H9 (cell line): ENCODE data around the gene GPC3. TPM values are rescaled to one million over a fixed set of nuclear protein-coding genes. Genes with fewer than 3 reads are reported as not detected.

ENCODE experiments used
- DNase-seq: peaks from one replicate; pipeline ENCODE4 v3.0.0-alpha.2; 2017
- H2AFZ ChIP-seq: one replicate; pipeline ENCODE4 v1.6.1; 2013; ENCODE audit warnings: mild to moderate bottlenecking, low read length, control low read depth, moderate library complexity
- H2AK5ac ChIP-seq: 2 replicates; pipeline ENCODE4 v1.6.1; 2013; ENCODE audit warnings: low read length, control low read depth, mixed read lengths; ENCODE audit not compliant: insufficient read length
- H2BK120ac ChIP-seq: one replicate; pipeline ENCODE4 v1.6.1; 2013; ENCODE audit warnings: low read depth, mild to moderate bottlenecking, low read length, control low read depth, inconsistent platforms; ENCODE audit not compliant: poor library complexity, severe bottlenecking
- H2BK12ac ChIP-seq: 2 replicates; pipeline ENCODE4 v1.6.1; 2013; ENCODE audit warnings: low read length, control low read depth, mixed read lengths, low read depth; ENCODE audit not compliant: insufficient read length
- H2BK15ac ChIP-seq: 2 replicates; pipeline ENCODE4 v1.6.1; 2013; ENCODE audit warnings: low read depth, low read length, control low read depth
- H2BK20ac ChIP-seq: one replicate; pipeline ENCODE4 v1.6.1; 2013; ENCODE audit warnings: low read depth, mild to moderate bottlenecking, low read length, control low read depth, inconsistent platforms; ENCODE audit not compliant: poor library complexity, severe bottlenecking
- H2BK5ac ChIP-seq: 2 replicates; pipeline ENCODE4 v1.6.1; 2013; ENCODE audit warnings: low read length, control low read depth, mixed read lengths; ENCODE audit not compliant: insufficient read length
- H3K14ac ChIP-seq: 2 replicates; pipeline ENCODE4 v1.6.1; 2013; ENCODE audit warnings: low read length, control low read depth; ENCODE audit not compliant: insufficient read depth
- H3K18ac ChIP-seq: 2 replicates; pipeline ENCODE4 v1.6.1; 2013; ENCODE audit warnings: low read depth, mild to moderate bottlenecking, mixed read lengths, low read length, control low read depth; ENCODE audit not compliant: insufficient read length
- H3K23ac ChIP-seq: 2 replicates; pipeline ENCODE4 v1.6.1; 2013; ENCODE audit warnings: low read length, control low read depth, mixed read lengths, low read depth; ENCODE audit not compliant: insufficient read length
- H3K23me2 ChIP-seq: 2 replicates; pipeline ENCODE4 v1.6.1; 2013; ENCODE audit warnings: low read depth, mild to moderate bottlenecking, mixed read lengths, low read length, control low read depth; ENCODE audit not compliant: insufficient read length, poor library complexity, severe bottlenecking
- H3K27ac ChIP-seq: 2 replicates; pipeline ENCODE4 v1.5.1; 2013; ENCODE audit warnings: low read length, control low read depth, mixed read lengths, low read depth; ENCODE audit not compliant: insufficient read length
- H3K27me3 ChIP-seq: 2 replicates; pipeline ENCODE4 v1.6.1; 2013; ENCODE audit warnings: low read length, control low read depth, inconsistent platforms; ENCODE audit not compliant: insufficient read depth
- H3K4ac ChIP-seq: 2 replicates; pipeline ENCODE4 v1.6.1; 2013; ENCODE audit warnings: low read depth, mild to moderate bottlenecking, control low read depth, inconsistent platforms, low read length, moderate library complexity
- H3K4me1 ChIP-seq: 2 replicates; pipeline ENCODE4 v1.6.1; 2013; ENCODE audit warnings: low read length, control low read depth, inconsistent platforms; ENCODE audit not compliant: insufficient read depth
- H3K4me2 ChIP-seq: 2 replicates; pipeline ENCODE4 v1.6.1; 2013; ENCODE audit warnings: low read length, control low read depth, mixed read lengths; ENCODE audit not compliant: insufficient read length, insufficient read depth
- H3K56ac ChIP-seq: 2 replicates; pipeline ENCODE4 v1.6.1; 2013; ENCODE audit warnings: low read depth, mild to moderate bottlenecking, mixed read lengths, low read length, control low read depth; ENCODE audit not compliant: insufficient read length
- H3K79me1 ChIP-seq: 2 replicates; pipeline ENCODE4 v1.6.1; 2013; ENCODE audit warnings: low read depth, mild to moderate bottlenecking, moderate library complexity, low read length, control low read depth, inconsistent platforms; ENCODE audit not compliant: insufficient read depth, poor library complexity, severe bottlenecking
- H3K79me2 ChIP-seq: 2 replicates; pipeline ENCODE4 v1.6.1; 2013; ENCODE audit warnings: low read length, control low read depth, inconsistent platforms; ENCODE audit not compliant: insufficient read depth
- H3K9ac ChIP-seq: 2 replicates; pipeline ENCODE4 v1.6.1; 2013; ENCODE audit warnings: low read length, control low read depth, mixed read lengths; ENCODE audit not compliant: insufficient read length; ENCODE audit errors: extremely low read depth
- H3K9me3 ChIP-seq: one replicate; pipeline ENCODE4 v1.6.1; 2013; ENCODE audit warnings: low read depth, low read length, inconsistent platforms; ENCODE audit not compliant: control insufficient read depth
- H3T11ph ChIP-seq: one replicate; pipeline ENCODE4 v1.6.1; 2013; ENCODE audit warnings: mild to moderate bottlenecking, low read length, control low read depth, inconsistent platforms
- H4K20me1 ChIP-seq: one replicate; pipeline ENCODE4 v1.6.1; 2013; ENCODE audit not compliant: control insufficient read depth, insufficient read length, insufficient read depth
- H4K5ac ChIP-seq: 2 replicates; pipeline ENCODE4 v1.6.1; 2013; ENCODE audit warnings: low read depth, mild to moderate bottlenecking, mixed read lengths, low read length, control low read depth; ENCODE audit not compliant: insufficient read length
- H4K8ac ChIP-seq: replicated peaks from 2 replicates; pipeline ENCODE4 v1.6.1; 2013; ENCODE audit warnings: low read length, control low read depth, mixed read lengths, low read depth; ENCODE audit not compliant: insufficient read length
- H4K91ac ChIP-seq: 2 replicates; pipeline ENCODE4 v1.6.1; 2013; ENCODE audit warnings: low read depth, mild to moderate bottlenecking, moderate library complexity, mixed read lengths, low read length, control low read depth; ENCODE audit not compliant: insufficient read length
- H3K27ac Mint-ChIP-seq, 3 experiments: 2 replicates in 2 of 3; 3 replicates in 1 of 3; pipeline ENCODE4 v1.8.0; 2020 to 2021; ENCODE audit warnings: mixed read lengths in 3 of 3, mild to moderate bottlenecking in 1 of 3, moderate library complexity in 1 of 3
- H3K27me3 Mint-ChIP-seq: 2 replicates; pipeline ENCODE4 v1.8.0; 2021; ENCODE audit warnings: low read depth, mild to moderate bottlenecking, moderate library complexity, mixed read lengths
- H3K36me3 Mint-ChIP-seq, 3 experiments: 2 replicates in 2 of 3; 3 replicates in 1 of 3; pipeline ENCODE4 v1.8.0; 2020 to 2021; ENCODE audit warnings: low read depth in 3 of 3, mixed read lengths in 3 of 3; ENCODE audit not compliant: insufficient read depth in 1 of 3
- H3K4me1 Mint-ChIP-seq, 2 experiments: 2 replicates each; pipeline ENCODE4 v1.8.0; 2020; ENCODE audit warnings: mixed read lengths in 2 of 2
- H3K4me3 Mint-ChIP-seq, 2 experiments: 2 replicates in 1 of 2; 3 replicates in 1 of 2; pipeline ENCODE4 v1.8.0; 2020 to 2021; ENCODE audit warnings: mild to moderate bottlenecking in 2 of 2, mixed read lengths in 2 of 2, moderate library complexity in 1 of 2
- H3K9me3 Mint-ChIP-seq, 2 experiments: 2 replicates in 1 of 2; 3 replicates in 1 of 2; pipeline ENCODE4 v1.8.0; 2020; ENCODE audit warnings: mild to moderate bottlenecking in 2 of 2, mixed read lengths in 2 of 2, moderate library complexity in 1 of 2
- CTCF ChIP-seq: fragments of 200-600 bp; sonication (generic); conservative IDR thresholded peaks from 3 replicates; pipeline ENCODE4 v1.8.0; 2021; ENCODE audit warnings: antibody characterized with exemption, mild to moderate bottlenecking
- WGBS: extraction: QIAGEN DNeasy Blood & Tissue Kit; methylation state at CpG from one replicate; pipeline ENCODE4 v1.1.7; 2013; ENCODE audit warnings: missing lambda C conversion rate, low lambda C conversion rate, mixed read lengths; ENCODE audit not compliant: insufficient read length; ENCODE audit errors: extremely low coverage; 5-methylcytosine and 5-hydroxymethylcytosine counted together
- total RNA-seq: library from RNA; stranded (reverse); gene quantifications from 2 replicates; pipeline ENCODE4 v1.2.1, GENCODE V29; 2021

The GPC3 gene
- total RNA-seq, 1 experiment from 2014 or later: 108 TPM

- H2AFZ ChIP-seq: no peak overlapping the region
- Mint-ChIP-seq H3K27me3 (no peaks in the 10 kb centered on the region), H3K27ac (no peak overlapping the region), H3K4me1 (peaks cover 8 to 14% of the 10 kb centered on the region in 2 experiments), H3K4me3 (no peak overlapping the region), H3K36me3 (peaks cover 0 to 6% (median 3%) of the 10 kb centered on the region in 3 experiments; a peak in 3 of 7 replicates), H3K9me3 (no peaks in the 10 kb centered on the region)
- no peak overlapping the region for H2BK15ac ChIP-seq
- no peak overlapping the region for H2BK12ac ChIP-seq
- no peaks in the 10 kb centered on the region for H3K79me2 ChIP-seq
- no peak overlapping the region for H4K8ac ChIP-seq
- no peaks in the 10 kb centered on the region for H3K79me1 ChIP-seq
- H4K20me1 ChIP-seq: no peaks in the 10 kb centered on the region
- no peak overlapping the region for H2BK5ac ChIP-seq
- no peak overlapping the region for H2AK5ac ChIP-seq
- TF ChIP-seq CTCF: no peak
- no peaks in the 10 kb centered on the region for H3K23me2 ChIP-seq
- H3K27ac ChIP-seq: no peak overlapping the region
- no peak overlapping the region for H3K23ac ChIP-seq
- no peak overlapping the region for H3K4me2 ChIP-seq
- H3K9me3 ChIP-seq: no peaks in the 10 kb centered on the region
- no peak overlapping the region for H4K5ac ChIP-seq
- no peak overlapping the region for H4K91ac ChIP-seq
- H2BK120ac ChIP-seq: no peak overlapping the region
- no peak overlapping the region for H3T11ph ChIP-seq
- H3K9ac ChIP-seq: no peak overlapping the region
- no peak overlapping the region for H3K14ac ChIP-seq
- no peak overlapping the region for H3K18ac ChIP-seq
- no peak overlapping the region for H3K4ac ChIP-seq
- WGBS: no CpG with 5 or more reads among the region's 2 CpGs
- H3K56ac ChIP-seq: no peak overlapping the region
- H3K4me1 ChIP-seq: no peaks in the 10 kb centered on the region
- H3K27me3 ChIP-seq: no peaks in the 10 kb centered on the region
- DNase-seq: no peak
- no peak overlapping the region for H2BK20ac ChIP-seq
Measured at GRCh38 chrX:133754657-133755056, 230.7 kb downstream of the GPC3 start.
